CD14-positive monocyte (primary cell): ENCODE results near the gene KHK. TPM values are rescaled to one million over a fixed set of nuclear protein-coding genes. Genes with fewer than 3 reads are reported as not detected.

Experiments used
- DNase-seq, 3 donors: peaks; one replicate each; pipeline ENCODE4 v3.0.0-alpha.2; 2011 to 2022
- H2AFZ ChIP-seq: 2 replicates; pipeline ENCODE4 v1.6.0; 2012; ENCODE audit warnings: mild to moderate bottlenecking, low read depth, low read length, inconsistent platforms; ENCODE audit not compliant: insufficient read depth, poor library complexity, severe bottlenecking
- H3K27ac ChIP-seq, 2 donors: 1 replicate in 1 of 2; 2 replicates in 1 of 2; pipeline ENCODE4 v1.5.1; 2012 to 2013; ENCODE audit warnings: low read length in 2 of 2, control low read depth in 1 of 2, inconsistent platforms in 1 of 2, low read depth in 1 of 2, mild to moderate bottlenecking in 1 of 2
- H3K27me3 ChIP-seq, 2 donors: one replicate each; pipeline versions ENCODE4 v1.6.0 to v1.6.1; 2011 to 2013; ENCODE audit warnings: low read length in 2 of 2; ENCODE audit not compliant: control insufficient read depth in 2 of 2, insufficient read depth in 2 of 2
- H3K36me3 ChIP-seq, 2 donors: replicated peaks in 1 of 2; 1 replicate in 1 of 2; 2 replicates in 1 of 2; pipeline versions ENCODE4 v1.5.1 to v1.6.1; 2012 to 2013; ENCODE audit warnings: low read length in 2 of 2, control low read depth in 1 of 2, inconsistent platforms in 1 of 2, mild to moderate bottlenecking in 1 of 2; ENCODE audit not compliant: insufficient read depth in 2 of 2, control insufficient read depth in 1 of 2
- H3K4me1 ChIP-seq, 2 donors: 1 replicate in 1 of 2; 2 replicates in 1 of 2; pipeline versions ENCODE4 v1.5.1 to v1.6.1; 2012 to 2013; ENCODE audit warnings: low read length in 2 of 2, control low read depth in 1 of 2, inconsistent platforms in 1 of 2, mild to moderate bottlenecking in 1 of 2, moderate library complexity in 1 of 2; ENCODE audit not compliant: insufficient read depth in 2 of 2, control insufficient read depth in 1 of 2
- H3K4me2 ChIP-seq: replicated peaks from 2 replicates; pipeline ENCODE3; 2012; ENCODE audit warnings: low read length, moderate library complexity, mild to moderate bottlenecking; ENCODE audit not compliant: poor library complexity, severe bottlenecking; ENCODE audit errors: extremely low read depth
- H3K4me3 ChIP-seq, 3 experiments: fragments of 200-600 bp in 1 of 3; sonication (generic) in 1 of 3; replicated peaks in 1 of 3; 1 replicate in 2 of 3; 2 replicates in 1 of 3; pipeline ENCODE4 v1.5.1; 2011 to 2013; ENCODE audit warnings: low read length in 3 of 3, mild to moderate bottlenecking in 3 of 3, control low read depth in 2 of 3, low read depth in 2 of 3, inconsistent platforms in 1 of 3, moderate library complexity in 1 of 3
- H3K79me2 ChIP-seq: 2 replicates; pipeline ENCODE4 v1.6.0; 2012; ENCODE audit warnings: mild to moderate bottlenecking, control low read depth, inconsistent platforms, low read length, moderate library complexity; ENCODE audit not compliant: insufficient read depth
- H3K9ac ChIP-seq: 2 replicates; pipeline ENCODE4 v1.6.0; 2017; ENCODE audit warnings: low read length, mild to moderate bottlenecking; ENCODE audit not compliant: insufficient read depth, poor library complexity, severe bottlenecking
- H3K9me3 ChIP-seq, 2 donors: replicated peaks in 1 of 2; 1 replicate in 1 of 2; 2 replicates in 1 of 2; pipeline versions ENCODE4 v1.5.1 to v1.6.1; 2012 to 2013; ENCODE audit warnings: low read length in 2 of 2, control low read depth in 1 of 2; ENCODE audit not compliant: control insufficient read depth in 1 of 2, insufficient read depth in 1 of 2
- H4K20me1 ChIP-seq: 2 replicates; pipeline ENCODE4 v1.6.0; 2012; ENCODE audit warnings: mild to moderate bottlenecking, low read length, control low read depth, moderate library complexity; ENCODE audit not compliant: insufficient read depth
- H3K27ac Mint-ChIP-seq, 7 donors: one replicate each; pipeline ENCODE4 v1.8.0; 2020; ENCODE audit warnings: mild to moderate bottlenecking in 7 of 7, mixed read lengths in 7 of 7, moderate library complexity in 6 of 7, inconsistent platforms in 2 of 7
- H3K27me3 Mint-ChIP-seq, 3 donors: one replicate each; pipeline ENCODE4 v1.8.0; 2021 to 2022; ENCODE audit warnings: low read depth in 3 of 3, mild to moderate bottlenecking in 3 of 3, mixed read lengths in 3 of 3, moderate library complexity in 3 of 3, inconsistent platforms in 1 of 3
- H3K36me3 Mint-ChIP-seq, 2 donors: one replicate each; pipeline ENCODE4 v1.8.0; 2020; ENCODE audit warnings: mixed read lengths in 2 of 2, inconsistent platforms in 1 of 2, mild to moderate bottlenecking in 1 of 2
- H3K4me1 Mint-ChIP-seq: one replicate; pipeline ENCODE4 v1.8.0; 2020; ENCODE audit warnings: mild to moderate bottlenecking, mixed read lengths
- H3K4me3 Mint-ChIP-seq, 2 donors: one replicate each; pipeline ENCODE4 v1.8.0; 2020; ENCODE audit warnings: mild to moderate bottlenecking in 2 of 2, mixed read lengths in 2 of 2, moderate library complexity in 1 of 2
- H3K9me3 Mint-ChIP-seq, 7 donors: one replicate each; pipeline ENCODE4 v1.8.0; 2020 to 2022; ENCODE audit warnings: mixed read lengths in 7 of 7, mild to moderate bottlenecking in 6 of 7, moderate library complexity in 6 of 7, inconsistent platforms in 2 of 7
- CTCF ChIP-seq: fragments of 200-600 bp; IDR thresholded peaks from one replicate; pipeline ENCODE4 v1.8.0; 2022; ENCODE audit warnings: antibody characterized with exemption, mild to moderate bottlenecking
- WGBS: methylation state at CpG from one replicate; pipeline ENCODE4 v1.1.5; 2013; ENCODE audit warnings: missing lambda C conversion rate; ENCODE audit not compliant: insufficient coverage; 5-methylcytosine and 5-hydroxymethylcytosine counted together
- intact Hi-C, 2 donors: fragments of 100-400 bp; cut with micrococcal nuclease; formaldehyde crosslinking; loops; one replicate each; pipeline versions ENCODE4 v1.15.0 to v1.15.1; 2023
- polyA plus RNA-seq, 3 donors: library from polyadenylated mRNA; depleted of rRNA in 1 of 3; unstranded in 2 of 3; stranded (reverse) in 1 of 3; fragments of 300-500 nt in 2 of 3; fragments of >200 nt in 1 of 3; fragmentation: Illumina TruSeq in 2 of 3; gene quantifications; 1 replicate in 2 of 3; 2 replicates in 1 of 3; pipeline ENCODE4 v1.2.3, GENCODE V29; 2012 to 2021

The KHK gene
- polyA plus RNA-seq, 3 donors = 3.4 to 7.3 (median 6.6) TPM

GRCh38 chr2:27145682-27146081 is 59.1 kb downstream of the KHK start:
- no peaks in the 10 kb centered on the region for H4K20me1 ChIP-seq
- no peaks in the 10 kb centered on the region for H3K4me1 Mint-ChIP-seq
- no peak overlapping the region for H3K4me3 Mint-ChIP-seq
- peaks cover 0 to 4% of the 10 kb centered on the region in 2 donors for H3K27me3 ChIP-seq
- H3K27ac ChIP-seq = no peak overlapping the region
- no peaks in the 10 kb centered on the region for H3K36me3 Mint-ChIP-seq
- no peak overlapping the region for H3K27ac Mint-ChIP-seq
- no peak for TF ChIP-seq CTCF
- H3K27me3 Mint-ChIP-seq = peaks cover 0 to 20% (median 19%) of the 10 kb centered on the region in 3 donors
- 60% methylated on average over 1 of the region's 2 CpGs for WGBS
- no peaks in the 10 kb centered on the region for H3K4me1 ChIP-seq
- H3K4me3 ChIP-seq = no peak overlapping the region
- no peaks in the 10 kb centered on the region for H3K79me2 ChIP-seq
- no peaks in the 10 kb centered on the region for H3K36me3 ChIP-seq
- DNase-seq = no peak
- H3K9ac ChIP-seq = no peak overlapping the region
- no peaks in the 10 kb centered on the region for H3K9me3 ChIP-seq
- peaks cover 0 to 2% (median 0%) of the 10 kb centered on the region in 7 donors for H3K9me3 Mint-ChIP-seq
- H3K4me2 ChIP-seq = no peak overlapping the region
- H2AFZ ChIP-seq = no peak overlapping the region
- intact Hi-C loops = no loop called here

- no peaks in the 10 kb centered on the region for H3K36me3 Mint-ChIP-seq
- DNase-seq = no peak
Measured at GRCh38 chr2:27147935-27148334, 61.4 kb downstream of the KHK start.

More at GRCh38 chr2:27147935-27148334, 61.4 kb downstream of the KHK start:
- WGBS = 92% methylated on average over 5 of the region's 8 CpGs
- H3K79me2 ChIP-seq = no peaks in the 10 kb centered on the region
- intact Hi-C loops = no loop called here
- H3K27ac Mint-ChIP-seq = no peak overlapping the region
- no peak overlapping the region for H3K27ac ChIP-seq
- no peak overlapping the region for H2AFZ ChIP-seq
- no peaks in the 10 kb centered on the region for H3K4me1 Mint-ChIP-seq
- no peaks in the 10 kb centered on the region for H3K4me1 ChIP-seq
- no peaks in the 10 kb centered on the region for H3K36me3 ChIP-seq
- peaks cover 0 to 17% (median 16%) of the 10 kb centered on the region in 3 donors for H3K27me3 Mint-ChIP-seq
- no peak overlapping the region for H3K4me3 ChIP-seq
- peaks cover 0 to 4% of the 10 kb centered on the region in 2 donors for H3K27me3 ChIP-seq
- no peak overlapping the region for H3K4me3 Mint-ChIP-seq
- H3K9me3 Mint-ChIP-seq = peaks cover 0 to 2% (median 0%) of the 10 kb centered on the region in 7 donors
- no peak overlapping the region for H3K4me2 ChIP-seq
- no peaks in the 10 kb centered on the region for H3K9me3 ChIP-seq
- H3K9ac ChIP-seq = no peak overlapping the region
- no peak for TF ChIP-seq CTCF
- H4K20me1 ChIP-seq = no peaks in the 10 kb centered on the region
